ENCODE results near the gene LAMB3.

- no peak for TF ChIP-seq EZH2 (IDR thresholded peaks at IDR 0.05; ENCODE audit: low read depth)
- TF ChIP-seq, protein P1, sequence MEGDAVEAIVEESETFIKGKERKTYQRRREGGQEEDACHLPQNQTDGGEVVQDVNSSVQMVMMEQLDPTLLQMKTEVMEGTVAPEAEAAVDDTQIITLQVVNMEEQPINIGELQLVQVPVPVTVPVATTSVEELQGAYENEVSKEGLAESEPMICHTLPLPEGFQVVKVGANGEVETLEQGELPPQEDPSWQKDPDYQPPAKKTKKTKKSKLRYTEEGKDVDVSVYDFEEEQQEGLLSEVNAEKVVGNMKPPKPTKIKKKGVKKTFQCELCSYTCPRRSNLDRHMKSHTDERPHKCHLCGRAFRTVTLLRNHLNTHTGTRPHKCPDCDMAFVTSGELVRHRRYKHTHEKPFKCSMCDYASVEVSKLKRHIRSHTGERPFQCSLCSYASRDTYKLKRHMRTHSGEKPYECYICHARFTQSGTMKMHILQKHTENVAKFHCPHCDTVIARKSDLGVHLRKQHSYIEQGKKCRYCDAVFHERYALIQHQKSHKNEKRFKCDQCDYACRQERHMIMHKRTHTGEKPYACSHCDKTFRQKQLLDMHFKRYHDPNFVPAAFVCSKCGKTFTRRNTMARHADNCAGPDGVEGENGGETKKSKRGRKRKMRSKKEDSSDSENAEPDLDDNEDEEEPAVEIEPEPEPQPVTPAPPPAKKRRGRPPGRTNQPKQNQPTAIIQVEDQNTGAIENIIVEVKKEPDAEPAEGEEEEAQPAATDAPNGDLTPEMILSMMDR (conservative IDR thresholded peaks at IDR 0.05) = no peak
Observed at GRCh38 chr1:209650454-209650853, 1.8 kb downstream of the LAMB3 start.

Measured in PC-9 (cell line).